DMS79 (cell line): ENCODE results near the gene HOMER1.
A peak's percentile ranks its signal among the peaks of the same experiment; 100 is the strongest.

Experiments used
- DNase-seq: peaks from one replicate; lab custom pipeline; 2025; lab: John Stamatoyannopoulos, UW

HOMER1 gene

GRCh38 chr5:79513704-79514390 is at the start of gene HOMER1:
TSS of gene HOMER1 (minus strand) at chr5:79514134. CDS start at chr5:79512774, 1,360 bp downstream.
- DNase-seq = peak; percentile 20

- no peak for DNase-seq
These were observed 49.3 kb upstream of the HOMER1 start for GRCh38 chr5:79563247-79563590.

- no peak for DNase-seq
These were observed 48.7 kb upstream of the HOMER1 start for GRCh38 chr5:79562351-79563246.

- DNase-seq = no peak
These were observed 47.6 kb upstream of the HOMER1 start for GRCh38 chr5:79561525-79561893.

- DNase-seq = no peak
These were observed 47.0 kb upstream of the HOMER1 start for GRCh38 chr5:79560771-79561524.

- DNase-seq = no peak
These were observed 41.5 kb upstream of the HOMER1 start for GRCh38 chr5:79555418-79555817.

- DNase-seq = no peak
These were observed 39.0 kb upstream of the HOMER1 start for GRCh38 chr5:79552984-79553383.

GRCh38 chr5:79547982-79548381 is 34.0 kb upstream of the HOMER1 start:
- DNase-seq = peak; percentile 77

GRCh38 chr5:79547429-79547822 is 33.5 kb upstream of the HOMER1 start:
- DNase-seq = peak; percentile 58

- DNase-seq = no peak
These were observed 33.0 kb upstream of the HOMER1 start for GRCh38 chr5:79546782-79547428.

- no peak for DNase-seq
These were observed 30.2 kb upstream of the HOMER1 start for GRCh38 chr5:79544131-79544530.

- DNase-seq = no peak
These were observed 27.0 kb upstream of the HOMER1 start for GRCh38 chr5:79540939-79541338.

GRCh38 chr5:79536193-79536906 is 22.4 kb upstream of the HOMER1 start:
- DNase-seq = peak; percentile 76

- no peak for DNase-seq
These were observed 21.7 kb upstream of the HOMER1 start for GRCh38 chr5:79535477-79536192.

GRCh38 chr5:79529110-79529509 is 15.2 kb upstream of the HOMER1 start:
- DNase-seq = no peak

GRCh38 chr5:79527431-79527830 is 13.5 kb upstream of the HOMER1 start:
- DNase-seq = no peak

GRCh38 chr5:79526928-79527327 is 13.0 kb upstream of the HOMER1 start:
- no peak for DNase-seq

- no peak for DNase-seq
These were observed 12.6 kb upstream of the HOMER1 start for GRCh38 chr5:79526493-79526892.

- no peak for DNase-seq
These were observed 7.2 kb upstream of the HOMER1 start for GRCh38 chr5:79521156-79521555.

- no peak for DNase-seq
These were observed 4.8 kb upstream of the HOMER1 start for GRCh38 chr5:79518718-79519117.

GRCh38 chr5:79517601-79518000 is 3.7 kb upstream of the HOMER1 start:
- DNase-seq = no peak
